Measurements from ENCODE around the gene TRPV4. TPM values are rescaled to one million over a fixed set of nuclear protein-coding genes. Genes with fewer than 3 reads are reported as not detected.

Gene TRPV4
- total and polyA plus RNA-seq, 5 experiments from 2014 or later, result not detected

- ATAC-seq, result no peak
- POLR2A ChIA-PET, result no interaction called here
- Mint-ChIP-seq H3K4me1 (no peaks in the 10 kb centered on the region), H3K36me3 (no peaks in the 10 kb centered on the region), H3K27ac (no peak overlapping the region), H3K27me3 (peaks cover 6 to 21% (median 17%) of the 10 kb centered on the region in 5 donors), H3K9me3 (no peaks in the 10 kb centered on the region), H3K4me3 (no peak overlapping the region)
- peak in 1 of 10 donors; percentile 9 for DNase-seq
Measured at GRCh38 chr12:109793411-109793810, 39.8 kb downstream of the TRPV4 start.

- Mint-ChIP-seq H3K36me3 (no peaks in the 10 kb centered on the region), H3K9me3 (no peaks in the 10 kb centered on the region), H3K27ac (no peak overlapping the region), H3K4me3 (no peak overlapping the region), H3K27me3 (peaks cover 6 to 20% (median 17%) of the 10 kb centered on the region in 5 donors), H3K4me1 (no peaks in the 10 kb centered on the region)
- ATAC-seq, result no peak
- no peak for DNase-seq
- POLR2A ChIA-PET, result no interaction called here
Measured at GRCh38 chr12:109792992-109793391, 40.2 kb downstream of the TRPV4 start.

- DNase-seq (peak in 1 of 10 donors; percentile 14), ATAC-seq (no peak)
- Mint-ChIP-seq H3K4me3 (no peak overlapping the region), H3K9me3 (no peaks in the 10 kb centered on the region), H3K27me3 (peaks cover 6 to 21% (median 17%) of the 10 kb centered on the region in 5 donors), H3K27ac (no peak overlapping the region), H3K4me1 (no peaks in the 10 kb centered on the region), H3K36me3 (no peaks in the 10 kb centered on the region)
- POLR2A ChIA-PET, result no interaction called here
Measured at GRCh38 chr12:109789526-109790048, 43.6 kb downstream of the TRPV4 start.

- no peaks in the 10 kb centered on the region for H3K9me3 Mint-ChIP-seq
- no peak for ATAC-seq
Measured at GRCh38 chr12:109786799-109787198, 46.4 kb downstream of the TRPV4 start.

GRCh38 chr12:109785854-109786253 is 47.3 kb downstream of the TRPV4 start:
- Mint-ChIP-seq H3K9me3 (no peaks in the 10 kb centered on the region), H3K36me3 (no peaks in the 10 kb centered on the region)

More at GRCh38 chr12:109786799-109787198, 46.4 kb downstream of the TRPV4 start:
- Mint-ChIP-seq H3K27ac (no peak overlapping the region), H3K4me1 (no peaks in the 10 kb centered on the region), H3K27me3 (peaks cover 0 to 15% (median 3%) of the 10 kb centered on the region in 5 donors), H3K36me3 (no peaks in the 10 kb centered on the region), H3K4me3 (no peak overlapping the region)
- peak in 1 of 10 donors; percentile 43 for DNase-seq
- POLR2A ChIA-PET, result no interaction called here

GRCh38 chr12:109783965-109784244 is 49.3 kb downstream of the TRPV4 start:
- Mint-ChIP-seq H3K27me3 (peaks cover 0 to 11% (median 0%) of the 10 kb centered on the region in 5 donors), H3K4me3 (no peak overlapping the region), H3K36me3 (no peaks in the 10 kb centered on the region), H3K27ac (no peak overlapping the region), H3K4me1 (no peaks in the 10 kb centered on the region), H3K9me3 (no peaks in the 10 kb centered on the region)
- ATAC-seq, result no peak
- peak in 1 of 10 donors; percentile 31 for DNase-seq
- POLR2A ChIA-PET, result no interaction called here

More at GRCh38 chr12:109785854-109786253, 47.3 kb downstream of the TRPV4 start:
- Mint-ChIP-seq H3K4me1 (no peaks in the 10 kb centered on the region), H3K27me3 (peaks cover 0 to 15% (median 3%) of the 10 kb centered on the region in 5 donors), H3K4me3 (no peak overlapping the region), H3K27ac (no peak overlapping the region)
- DNase-seq, result no peak
- POLR2A ChIA-PET, result no interaction called here
- ATAC-seq, result no peak

- no peaks in the 10 kb centered on the region for H3K9me3 Mint-ChIP-seq
- H3K36me3 Mint-ChIP-seq, result no peaks in the 10 kb centered on the region
- POLR2A ChIA-PET, result no interaction called here
- peak overlapping the region in 1 of 10 donors; percentile 45 for H3K27ac Mint-ChIP-seq
- ATAC-seq, result no peak
- no peak overlapping the region for H3K4me3 Mint-ChIP-seq
- peaks cover 0 to 9% (median 0%) of the 10 kb centered on the region in 5 donors for H3K27me3 Mint-ChIP-seq
- DNase-seq, result peak in 1 of 10 donors; percentile 51
- no peaks in the 10 kb centered on the region for H3K4me1 Mint-ChIP-seq
Measured at GRCh38 chr12:109783135-109783964, 49.8 kb downstream of the TRPV4 start.

GRCh38 chr12:109782326-109782703 is 50.9 kb downstream of the TRPV4 start:
- no peak overlapping the region for H3K27ac Mint-ChIP-seq
- peaks cover 0 to 6% (median 0%) of the 10 kb centered on the region in 5 donors for H3K27me3 Mint-ChIP-seq
- peaks cover 4 to 5% (median 4%) of the 10 kb centered on the region in 4 donors for H3K4me1 Mint-ChIP-seq
- H3K4me3 Mint-ChIP-seq, result no peak overlapping the region
- H3K9me3 Mint-ChIP-seq, result peaks cover 0 to 2% (median 0%) of the 10 kb centered on the region in 9 donors
- peak in 1 of 10 donors; percentile 46 for DNase-seq
- ATAC-seq, result no peak
- no peaks in the 10 kb centered on the region for H3K36me3 Mint-ChIP-seq
- POLR2A ChIA-PET, result no interaction called here

- POLR2A ChIA-PET, result no interaction called here
- Mint-ChIP-seq H3K9me3 (peaks cover 0 to 2% (median 0%) of the 10 kb centered on the region in 9 donors), H3K36me3 (no peaks in the 10 kb centered on the region), H3K4me3 (no peak overlapping the region), H3K27ac (no peak overlapping the region), H3K4me1 (peaks cover 4 to 7% (median 6%) of the 10 kb centered on the region in 4 donors), H3K27me3 (peaks cover 0 to 6% (median 0%) of the 10 kb centered on the region in 5 donors)
- DNase-seq (peak in 1 of 10 donors; percentile 14), ATAC-seq (no peak)
Measured at GRCh38 chr12:109781668-109782325, 51.4 kb downstream of the TRPV4 start.

GRCh38 chr12:109779382-109779781 is 53.8 kb downstream of the TRPV4 start:
- ATAC-seq (no peak), DNase-seq (no peak)
- H3K27me3 Mint-ChIP-seq, result peaks cover 0 to 4% (median 0%) of the 10 kb centered on the region in 5 donors
- peaks cover 4 to 7% (median 6%) of the 10 kb centered on the region in 4 donors for H3K4me1 Mint-ChIP-seq
- H3K27ac Mint-ChIP-seq, result no peak overlapping the region
- no peak overlapping the region for H3K4me3 Mint-ChIP-seq
- H3K9me3 Mint-ChIP-seq, result peaks cover 0 to 2% (median 0%) of the 10 kb centered on the region in 9 donors
- POLR2A ChIA-PET, result no interaction called here
- no peaks in the 10 kb centered on the region for H3K36me3 Mint-ChIP-seq

- POLR2A ChIA-PET, result no interaction called here
- Mint-ChIP-seq H3K9me3 (peaks cover 0 to 2% (median 0%) of the 10 kb centered on the region in 9 donors), H3K4me1 (peaks cover 4 to 9% (median 8%) of the 10 kb centered on the region in 4 donors), H3K27ac (no peak overlapping the region), H3K36me3 (no peaks in the 10 kb centered on the region), H3K27me3 (peaks cover 0 to 6% (median 0%) of the 10 kb centered on the region in 5 donors), H3K4me3 (no peak overlapping the region)
- ATAC-seq (no peak), DNase-seq (no peak)
Measured at GRCh38 chr12:109778684-109779083, 54.5 kb downstream of the TRPV4 start.

GRCh38 chr12:109777544-109777943 is 55.7 kb downstream of the TRPV4 start:
- POLR2A ChIA-PET, result no interaction called here
- DNase-seq, result peak in 6 of 10 donors; percentile 7 to 50 (median 32)
- no peaks in the 10 kb centered on the region for H3K36me3 Mint-ChIP-seq
- ATAC-seq, result peak; percentile 82 to 85
- H3K27me3 Mint-ChIP-seq, result peaks cover 0 to 2% (median 0%) of the 10 kb centered on the region in 5 donors
- H3K9me3 Mint-ChIP-seq, result peaks cover 0 to 2% (median 0%) of the 10 kb centered on the region in 9 donors
- peaks cover 4 to 19% (median 15%) of the 10 kb centered on the region in 4 donors for H3K4me1 Mint-ChIP-seq
- peak overlapping the region; percentile 1 to 62 (median 26) for H3K4me3 Mint-ChIP-seq
- peak overlapping the region in 8 of 10 donors; percentile 11 to 86 (median 60) for H3K27ac Mint-ChIP-seq

- peaks cover 0 to 2% (median 0%) of the 10 kb centered on the region in 9 donors for H3K9me3 Mint-ChIP-seq
- H3K36me3 Mint-ChIP-seq, result no peaks in the 10 kb centered on the region
- no peak overlapping the region for H3K4me3 Mint-ChIP-seq
- H3K27me3 Mint-ChIP-seq, result peaks cover 0 to 2% (median 0%) of the 10 kb centered on the region in 5 donors
- POLR2A ChIA-PET, result no interaction called here
- peaks cover 4 to 19% (median 15%) of the 10 kb centered on the region in 4 donors for H3K4me1 Mint-ChIP-seq
- ATAC-seq (no peak), DNase-seq (no peak)
- H3K27ac Mint-ChIP-seq, result no peak overlapping the region
Measured at GRCh38 chr12:109776624-109777023, 56.6 kb downstream of the TRPV4 start.

All from naive thymus-derived CD8-positive, alpha-beta T cell (primary cell).